Measurements from ENCODE around the gene TFF1.
"Not testable (repeated sequence)": the region's sequence is repeated elsewhere in the genome, so short reads cannot be mapped to it uniquely, and the experiment has no call there.

Gene TFF1

DNA sequence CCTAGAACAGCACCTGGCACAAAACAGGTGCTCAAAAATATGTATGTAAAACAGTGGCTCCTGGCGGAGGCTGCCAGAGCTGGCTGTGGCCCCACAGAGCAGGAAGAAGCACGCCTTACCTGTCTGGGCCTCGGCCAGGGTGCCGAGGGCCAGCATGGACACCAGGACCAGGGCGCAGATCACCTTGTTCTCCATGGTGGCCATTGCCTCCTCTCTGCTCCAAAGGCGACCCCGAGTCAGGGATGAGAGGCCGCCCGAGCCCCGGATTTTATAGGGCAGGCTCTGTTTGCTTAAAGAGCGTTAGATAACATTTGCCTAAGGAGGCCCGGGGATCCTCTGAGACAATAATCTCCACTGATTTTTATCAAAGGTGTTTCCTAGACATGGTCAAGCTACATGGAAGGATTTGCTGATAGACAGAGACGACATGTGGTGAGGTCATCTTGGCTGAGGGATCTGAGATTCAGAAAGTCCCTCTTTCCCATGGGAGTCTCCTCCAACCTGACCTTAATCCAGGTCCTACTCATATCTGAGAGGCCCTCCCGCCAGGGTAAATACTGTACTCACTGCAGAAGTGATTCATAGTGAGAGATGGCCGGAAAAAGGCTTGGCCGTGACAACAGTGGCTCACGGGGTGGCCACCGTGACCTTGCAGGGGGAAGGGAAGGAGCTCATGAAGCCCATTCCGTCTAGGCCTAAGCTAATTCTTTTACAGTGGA is at the start of gene TFF1:
Gene TFF1 (minus strand): TSS at position 244 of the 719 bp plus-strand sequence. CDS start 40 bp downstream, at position 204.
- H3K4me3 ChIP-seq (ENCODE audit: low read depth, low read length) = no peak within 1 kb of the TSS

GRCh38 chr21:42414928-42415769 is 48.8 kb upstream of the TFF1 start:
- no peak overlapping the region for H3K4me3 ChIP-seq (ENCODE audit: low read depth, low read length)

DNA sequence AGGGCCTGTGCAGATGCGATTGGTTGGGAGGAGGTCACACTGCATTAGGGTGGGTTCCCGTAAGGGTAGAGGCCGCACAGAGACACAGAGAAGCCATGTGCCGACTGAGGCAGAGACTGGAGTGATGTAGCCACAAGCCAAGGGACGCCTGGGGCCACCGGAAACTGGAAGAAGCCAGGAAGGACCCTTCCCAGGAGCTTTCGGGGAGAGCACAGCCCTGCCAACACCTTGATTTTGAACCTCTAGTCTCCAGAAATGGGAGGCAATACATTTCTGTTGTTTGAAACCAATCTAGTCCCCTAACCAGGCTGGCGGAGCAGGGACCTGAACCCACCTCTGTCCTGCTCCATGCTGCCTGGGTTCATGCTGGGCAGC is 48.2 kb upstream of the TFF1 start:
- H3K4me3 ChIP-seq (ENCODE audit: low read depth, low read length) = no peak overlapping the region

- no peak overlapping the region for H3K4me3 ChIP-seq (ENCODE audit: low read depth, low read length)
Measured at GRCh38 chr21:42414066-42414465, 47.7 kb upstream of the TFF1 start.

DNA sequence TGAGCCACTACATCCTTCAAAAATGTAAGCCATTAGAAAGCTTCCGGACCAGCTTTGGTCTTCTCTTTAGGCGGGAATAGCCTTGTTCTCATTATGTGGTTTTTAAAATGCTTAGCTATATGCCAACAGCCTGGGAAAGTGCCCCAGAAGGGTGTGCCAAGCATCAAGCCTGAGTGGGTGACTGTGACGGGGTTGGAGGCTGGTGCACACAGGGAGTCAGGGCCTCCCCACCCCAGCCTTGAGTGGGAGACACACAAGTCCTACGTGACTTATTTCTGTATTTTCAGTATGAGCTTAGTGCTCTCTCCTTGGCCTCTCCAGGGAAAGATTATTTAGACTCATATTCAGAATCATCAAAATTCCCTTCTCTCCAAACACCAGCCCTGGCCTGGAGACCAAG is 47.2 kb upstream of the TFF1 start:
- no peak overlapping the region for H3K4me3 ChIP-seq (ENCODE audit: low read depth, low read length)

DNA sequence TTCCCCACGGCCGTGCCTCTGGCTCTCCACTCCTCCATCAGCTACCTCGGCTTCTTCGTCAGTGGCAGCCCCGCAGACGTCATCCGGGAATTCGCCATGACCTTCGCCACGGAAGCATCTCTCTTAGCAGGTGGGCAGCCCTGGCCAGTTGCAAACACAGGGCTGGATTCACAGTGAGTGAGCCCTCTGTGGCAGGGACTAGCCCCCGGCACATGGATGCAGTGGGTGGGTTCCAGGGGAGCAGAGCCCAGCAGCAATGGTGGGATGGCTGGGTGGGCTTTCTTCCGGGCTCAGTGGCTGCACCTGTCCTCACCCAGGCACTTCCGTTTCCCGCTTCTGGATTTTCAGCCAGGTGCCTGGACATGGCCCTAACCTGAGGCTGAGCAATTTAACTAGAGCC is 46.8 kb upstream of the TFF1 start:
- no peak overlapping the region for H3K4me3 ChIP-seq (ENCODE audit: low read depth, low read length)

DNA sequence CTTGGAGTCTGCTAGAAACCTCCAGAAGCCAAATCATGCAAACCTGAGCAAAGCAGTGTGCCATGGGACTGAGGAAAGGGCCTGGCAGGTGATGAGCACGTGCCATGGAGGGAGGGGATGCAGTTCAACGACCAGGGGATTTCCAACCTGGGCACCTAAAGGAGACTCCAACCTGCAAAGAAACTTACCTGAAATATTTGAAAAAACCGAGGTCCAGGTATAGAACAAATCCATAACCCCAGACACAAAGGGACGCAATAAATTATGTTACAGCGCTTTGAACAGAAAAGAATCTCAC is 46.2 kb upstream of the TFF1 start:
- no peak overlapping the region for H3K4me3 ChIP-seq (ENCODE audit: low read depth, low read length)

DNA sequence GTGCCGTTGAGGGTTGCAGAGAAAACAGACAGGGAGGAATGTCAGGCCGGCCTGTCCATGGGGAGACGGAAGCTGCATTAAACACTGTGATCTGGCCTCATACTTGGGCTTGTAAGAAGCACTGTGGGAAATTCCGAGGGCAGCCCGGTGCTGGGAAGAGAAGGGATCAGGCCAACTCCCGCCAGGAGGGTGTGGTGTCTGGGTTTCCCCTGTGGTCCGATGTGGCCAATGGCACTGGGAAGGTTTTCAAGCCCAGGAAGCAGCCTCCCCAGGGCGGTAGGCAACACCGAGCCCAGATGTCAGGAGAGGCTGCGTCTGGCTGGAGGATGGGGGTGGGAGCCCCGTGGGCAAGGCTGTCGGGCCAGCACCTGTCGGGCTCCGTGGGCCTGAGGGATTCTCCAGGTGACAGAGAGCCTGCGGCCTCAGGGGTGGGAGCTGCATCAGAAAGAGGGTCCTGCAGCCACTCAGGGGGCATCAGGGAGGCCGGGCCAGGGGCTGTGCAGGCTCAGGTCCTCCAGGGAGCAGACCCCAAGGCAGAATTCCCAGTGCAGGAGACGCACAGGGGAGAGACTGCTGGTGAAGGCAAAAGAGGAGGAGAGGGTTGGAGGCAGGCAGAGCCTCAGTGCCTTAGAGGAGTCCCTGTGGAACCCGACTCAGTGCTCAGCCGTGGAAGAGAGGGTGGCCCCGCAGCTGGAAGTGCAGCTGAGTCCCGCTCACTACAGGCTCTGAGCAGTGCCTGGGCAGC is 45.7 kb upstream of the TFF1 start:
- no peak overlapping the region for H3K4me3 ChIP-seq (ENCODE audit: low read depth, low read length)

DNA sequence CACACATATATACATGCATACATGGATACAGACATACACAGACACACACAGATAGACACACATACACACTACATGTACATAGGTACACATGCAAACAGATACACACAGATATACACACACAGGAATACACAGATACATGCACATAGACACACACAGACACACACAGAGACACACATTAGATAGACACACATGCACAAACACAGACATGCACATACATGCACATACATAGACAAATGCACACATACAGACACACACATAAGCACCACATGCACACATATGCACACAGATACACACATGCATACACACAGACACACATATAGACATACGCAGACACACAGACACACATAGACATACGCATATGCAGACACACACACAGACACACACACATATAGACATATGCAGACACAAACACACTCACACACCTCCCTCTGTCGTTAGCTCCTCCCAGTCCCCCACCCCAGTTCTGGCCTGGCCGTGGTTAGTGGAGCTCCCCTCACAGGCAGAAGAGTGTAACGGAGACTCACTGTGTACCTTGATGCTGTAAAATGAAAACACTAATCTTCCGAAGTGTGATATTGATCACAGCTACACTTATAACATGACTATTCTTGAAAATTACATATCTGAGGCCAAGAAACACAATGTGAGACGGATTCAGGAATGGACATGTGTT is 45.0 kb upstream of the TFF1 start:
- H3K4me3 ChIP-seq (ENCODE audit: low read depth, low read length) = no peak overlapping the region

DNA sequence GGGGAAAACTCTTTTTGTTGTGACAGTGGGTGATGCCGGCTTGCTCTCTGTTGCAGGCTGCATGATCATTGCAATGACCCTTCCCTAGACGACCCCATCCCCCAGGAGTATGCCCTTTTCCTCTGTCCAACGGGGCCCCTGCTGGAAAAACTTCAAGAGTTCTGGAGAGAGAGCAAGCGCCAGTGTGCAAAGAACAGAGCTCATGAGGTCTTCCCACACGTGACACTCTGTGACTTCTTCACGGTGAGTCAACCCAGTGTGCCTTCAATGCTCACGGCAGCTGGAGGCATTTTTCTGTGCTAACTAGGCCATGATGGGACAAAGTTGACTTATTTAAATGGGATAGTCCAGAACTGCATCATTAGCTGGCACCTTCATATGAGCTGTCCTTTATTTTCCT is 43.0 kb upstream of the TFF1 start:
- no peak overlapping the region for H3K4me3 ChIP-seq (ENCODE audit: low read depth, low read length)

GRCh38 chr21:42408718-42409117 is 42.4 kb upstream of the TFF1 start:
- not testable (repeated sequence) for H3K4me3 ChIP-seq (ENCODE audit: low read depth, low read length)

DNA sequence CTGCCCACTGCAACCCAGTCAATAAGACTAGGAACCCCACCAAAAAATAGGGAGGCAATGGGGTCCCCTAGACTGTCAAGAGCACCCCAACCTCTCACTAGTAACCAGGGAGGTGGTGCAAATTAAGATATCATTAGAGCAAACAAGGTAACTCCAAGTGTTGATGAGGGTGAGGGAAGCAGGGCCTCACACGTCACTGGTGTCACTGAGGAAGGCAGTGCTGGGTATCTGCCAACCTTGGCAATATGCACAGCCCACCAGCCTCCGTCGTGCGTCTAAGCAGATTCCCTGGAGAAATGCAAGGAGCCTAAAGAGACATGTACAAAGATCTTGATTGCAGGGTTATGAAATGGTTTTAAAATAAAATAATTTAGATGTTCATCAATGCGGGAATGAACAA is 41.1 kb upstream of the TFF1 start:
- H3K4me3 ChIP-seq (ENCODE audit: low read depth, low read length) = no peak overlapping the region

DNA sequence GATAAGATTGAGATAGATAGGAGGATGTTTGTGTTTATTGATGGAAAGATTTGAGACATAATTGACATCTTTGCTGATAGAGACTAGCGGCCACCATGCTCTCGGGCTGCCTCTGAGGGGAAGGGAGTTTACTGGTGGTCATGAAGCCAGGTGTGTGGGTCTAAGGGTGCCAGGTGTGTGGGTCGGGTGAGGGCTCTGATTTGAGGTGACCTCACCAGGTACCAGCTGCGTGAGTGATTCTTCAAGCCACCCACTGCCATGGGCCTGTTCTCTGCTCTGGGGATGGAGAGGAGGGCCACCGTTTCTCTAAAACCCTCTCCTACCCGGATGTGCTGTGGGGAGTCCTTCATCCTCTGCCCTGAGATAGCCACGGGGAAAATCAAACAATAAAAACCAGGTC is 40.5 kb upstream of the TFF1 start:
- no peak overlapping the region for H3K4me3 ChIP-seq (ENCODE audit: low read depth, low read length)

GRCh38 chr21:42406201-42406621 is 39.9 kb upstream of the TFF1 start:
- H3K4me3 ChIP-seq (ENCODE audit: low read depth, low read length) = no peak overlapping the region

- H3K4me3 ChIP-seq (ENCODE audit: low read depth, low read length) = no peak overlapping the region
Measured at GRCh38 chr21:42405064-42406013, 39.0 kb upstream of the TFF1 start.

- H3K4me3 ChIP-seq (ENCODE audit: low read depth, low read length) = no peak overlapping the region
Measured at GRCh38 chr21:42404539-42404938, 38.2 kb upstream of the TFF1 start.

GRCh38 chr21:42403611-42404231 is 37.4 kb upstream of the TFF1 start, which contains the start of gene UBASH3A:
TSS of gene UBASH3A (plus strand) at chr21:42403902. CDS start at chr21:42403946, 44 bp downstream.
- no peak within 1 kb of the TSS for H3K4me3 ChIP-seq (ENCODE audit: low read depth, low read length)

DNA sequence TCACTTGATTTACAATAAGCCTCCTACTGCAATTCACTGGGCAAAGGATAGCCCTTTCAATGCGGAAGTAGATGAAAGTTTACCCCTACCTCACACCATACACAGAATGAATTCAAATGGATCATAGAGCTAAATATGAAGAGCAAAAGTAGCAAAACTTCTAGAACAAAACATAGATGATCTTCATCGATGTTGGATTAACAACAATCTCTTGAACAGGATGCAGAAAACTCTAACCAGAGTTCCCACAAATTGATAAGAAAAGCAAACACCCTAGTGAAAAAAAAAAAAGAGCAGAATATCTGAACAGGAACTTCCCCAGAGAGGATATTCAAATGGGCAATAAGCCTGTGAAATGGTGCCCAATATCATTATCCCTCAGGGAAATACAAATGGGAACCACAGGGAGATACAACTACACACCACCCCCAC is 35.5 kb upstream of the TFF1 start:
- no peak overlapping the region for H3K4me3 ChIP-seq (ENCODE audit: low read depth, low read length)

- no peak overlapping the region for H3K4me3 ChIP-seq (ENCODE audit: low read depth, low read length)
Measured at GRCh38 chr21:42401154-42401553, 34.8 kb upstream of the TFF1 start.

DNA sequence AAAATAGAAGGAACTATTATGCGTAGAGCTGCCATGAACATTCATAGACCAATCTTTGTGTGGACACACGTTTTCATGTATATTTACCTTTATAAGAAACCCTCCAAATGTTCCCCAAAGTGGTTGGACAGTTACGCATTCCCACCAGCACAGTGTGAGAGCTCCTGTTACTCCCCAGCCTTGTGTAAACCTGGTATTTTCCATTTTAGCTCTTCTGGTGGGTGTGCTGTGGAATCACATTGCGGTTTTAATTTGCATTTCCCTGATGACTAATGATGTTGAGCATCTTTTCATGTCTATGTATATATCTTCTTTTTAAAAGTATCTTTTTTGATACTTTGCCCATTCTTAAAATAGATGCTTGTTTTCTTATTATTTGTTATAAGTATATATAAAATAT is 34.2 kb upstream of the TFF1 start:
- H3K4me3 ChIP-seq (ENCODE audit: low read depth, low read length) = no peak overlapping the region
